ENCODE data around the gene DDR1.

- TF ChIP-seq YY1 (IDR thresholded peaks at IDR 0.05; ENCODE audit: insufficient read depth, insufficient read length), result no peak
- no peak for TF ChIP-seq ZNF274 (IDR thresholded peaks at IDR 0.05; ENCODE audit: low read depth, low read length)
Measured at GRCh38 chr6:30876039-30876730, 8.1 kb upstream of the DDR1 start.

Measured in NT2/D1 (cell line).